A673 (cell line): Measurements from ENCODE around the gene ADAMTS9. TPM values are rescaled to one million over a fixed set of nuclear protein-coding genes. Genes with fewer than 3 reads are reported as not detected.

Experiments used
- BruUV-seq: library from RNA; stranded (reverse); fragments of 400-500 nt; replicated peaks from 2 replicates; lab custom pipeline; 2021; lab: Mats Ljungman, UMichigan
- CTCF ChIA-PET: fragments of 300-600 bp; sonication (Branson Sonifier 250); formaldehyde crosslinking; loops from one replicate; lab custom pipeline; 2022; ENCODE audit warnings: antibody characterized with exemption; lab: Charles Lee
- POLR2A ChIA-PET: fragments of 300-600 bp; sonication (Branson Sonifier 250); formaldehyde crosslinking; loops from one replicate; lab custom pipeline; 2022; ENCODE audit warnings: antibody characterized with exemption; ENCODE audit not compliant: low non-redundant PET; lab: Charles Lee
- DNase-seq: peaks from one replicate; pipeline ENCODE4 v3.0.0-alpha.2; 2015; ENCODE audit warnings: low spot score
- H3K27ac ChIP-seq: fragments of 200-600 bp; sonication (generic); 2 replicates; pipeline ENCODE4 v1.5.1; 2016; ENCODE audit warnings: mixed run types, low read depth, mild to moderate bottlenecking, mixed read lengths, antibody characterized with exemption, low read length; ENCODE audit not compliant: poor library complexity, severe bottlenecking
- H3K27me3 ChIP-seq: fragments of 200-600 bp; sonication (generic); replicated peaks from 2 replicates; pipeline ENCODE4 v1.6.1; 2017; ENCODE audit warnings: mixed run types, low read depth, mild to moderate bottlenecking, mixed read lengths, antibody characterized with exemption, low read length; ENCODE audit not compliant: insufficient read depth, poor library complexity
- H3K36me3 ChIP-seq: fragments of 200-600 bp; sonication (generic); 2 replicates; pipeline ENCODE4 v1.6.1; 2016; ENCODE audit warnings: mixed run types, mild to moderate bottlenecking, mixed read lengths, antibody characterized with exemption, low read length; ENCODE audit not compliant: insufficient read depth, poor library complexity, severe bottlenecking
- H3K4me1 ChIP-seq: fragments of 200-600 bp; sonication (generic); 2 replicates; pipeline ENCODE4 v1.6.1; 2017; ENCODE audit warnings: mixed run types, mild to moderate bottlenecking, mixed read lengths, antibody characterized with exemption, low read length; ENCODE audit not compliant: insufficient read depth, poor library complexity, severe bottlenecking
- H3K4me3 ChIP-seq: fragments of 200-600 bp; sonication (generic); 2 replicates; pipeline ENCODE4 v1.5.1; 2016; ENCODE audit warnings: low read depth, mixed run types, mild to moderate bottlenecking, mixed read lengths, low read length; ENCODE audit not compliant: poor library complexity, severe bottlenecking
- H3K9me3 ChIP-seq: fragments of 200-600 bp; sonication (generic); 2 replicates; pipeline ENCODE4 v1.6.1; 2016; ENCODE audit warnings: mixed run types, low read depth, mild to moderate bottlenecking, mixed read lengths, antibody characterized with exemption, low read length; ENCODE audit not compliant: poor library complexity, severe bottlenecking
- CTCF ChIP-seq: fragments of 300-800, 200-600 bp; sonication (generic); conservative IDR thresholded peaks from 2 replicates; pipeline ENCODE4 v1.5.1; 2017; ENCODE audit warnings: low read depth, mild to moderate bottlenecking, antibody characterized with exemption, low read length, moderate library complexity, mixed read lengths
- EZH2 ChIP-seq: fragments of 200-600 bp; sonication (generic); IDR thresholded peaks from 2 replicates; pipeline ENCODE4 v1.6.1; 2017; ENCODE audit warnings: borderline replicate concordance, low read depth, mild to moderate bottlenecking, mixed read lengths, antibody characterized with exemption, low read length; ENCODE audit not compliant: poor library complexity, severe bottlenecking
- intact Hi-C: fragments of 100-400 bp; cut with micrococcal nuclease; formaldehyde crosslinking; loops from one replicate; pipeline ENCODE4 v1.10.0; 2022; ENCODE audit not compliant: unreplicated experiment
- total RNA-seq: library from RNA; stranded (reverse); gene quantifications from 2 replicates; pipeline ENCODE4 v1.2.3, GENCODE V29; 2021

ADAMTS9 gene
- total RNA-seq, 1 experiment from 2014 or later, result 0.26 TPM

GRCh38 chr3:64475037-64475436 lies 212.8 kb downstream of the ADAMTS9 start:
- intact Hi-C loops, result no loop called here
- H3K27me3 ChIP-seq, result no peaks in the 10 kb centered on the region
- no peaks in the 10 kb centered on the region for H3K36me3 ChIP-seq
- CTCF ChIA-PET, result no interaction called here
- H3K27ac ChIP-seq, result no peak overlapping the region
- POLR2A ChIA-PET, result no interaction called here
- TF ChIP-seq EZH2 (no peak), CTCF (no peak)
- no peak overlapping the region for H3K4me3 ChIP-seq
- no peak for DNase-seq
- no peaks in the 10 kb centered on the region for H3K4me1 ChIP-seq
- no TSS peak for BruUV-seq
- no peaks in the 10 kb centered on the region for H3K9me3 ChIP-seq

GRCh38 chr3:64473466-64473865 lies 214.3 kb downstream of the ADAMTS9 start:
- CTCF ChIA-PET, result no interaction called here
- BruUV-seq, result no TSS peak
- Histone ChIP-seq H3K36me3 (no peaks in the 10 kb centered on the region), H3K4me1 (no peaks in the 10 kb centered on the region), H3K27me3 (no peaks in the 10 kb centered on the region), H3K4me3 (no peak overlapping the region), H3K27ac (no peak overlapping the region), H3K9me3 (no peaks in the 10 kb centered on the region)
- DNase-seq, result no peak
- no peak for TF ChIP-seq CTCF
- no peak for TF ChIP-seq EZH2
- POLR2A ChIA-PET, result no interaction called here
- intact Hi-C loops, result no loop called here

- Histone ChIP-seq H3K27ac (no peak overlapping the region), H3K9me3 (no peaks in the 10 kb centered on the region), H3K4me3 (no peak overlapping the region), H3K4me1 (no peaks in the 10 kb centered on the region), H3K27me3 (no peaks in the 10 kb centered on the region), H3K36me3 (no peaks in the 10 kb centered on the region)
- TF ChIP-seq EZH2 (no peak), CTCF (no peak)
- no TSS peak for BruUV-seq
- intact Hi-C loops, result no loop called here
- ChIA-PET CTCF (no interaction called here), POLR2A (no interaction called here)
- no peak for DNase-seq
Measured at GRCh38 chr3:64470436-64470835, 217.4 kb downstream of the ADAMTS9 start.
